IMR-90 (cell line): ENCODE results near the gene CEMIP2. TPM values are rescaled to one million over a fixed set of nuclear protein-coding genes. Genes with fewer than 3 reads are reported as not detected.

Experiments
- ATAC-seq: fragments of 200-7000 bp; cut with Tn5 transposase; 2 replicates; pipeline ENCODE4 v1.9.1; 2020; ENCODE audit warnings: low read depth, mild to moderate bottlenecking, moderate library complexity
- BruUV-seq: library from RNA; stranded (reverse); fragments of 400-500 nt; replicated peaks from 2 replicates; lab custom pipeline; 2021; lab: Mats Ljungman, UMichigan
- CTCF ChIA-PET: fragments of 300-600 bp; formaldehyde crosslinking; extraction: SDS; loops from one replicate; lab custom pipeline; 2021; ENCODE audit warnings: antibody characterized with exemption; lab: Yijun Ruan, JAX
- POLR2A ChIA-PET: fragments of 300-600 bp; sonication (Branson Sonifier 250); formaldehyde crosslinking; loops from one replicate; lab custom pipeline; 2022; ENCODE audit warnings: antibody characterized with exemption; ENCODE audit not compliant: unreplicated experiment; lab: Charles Lee
- DNase-seq: peaks from one replicate; pipeline ENCODE4 v3.0.0; 2013
- H2AFZ ChIP-seq: replicated peaks from 2 replicates; pipeline ENCODE3; 2013; ENCODE audit warnings: low read length, mild to moderate bottlenecking; ENCODE audit not compliant: poor library complexity
- H2AK5ac ChIP-seq: 2 replicates; pipeline ENCODE4 v1.6.1; 2013; ENCODE audit warnings: low read depth, low read length, inconsistent platforms
- H2AK9ac ChIP-seq: replicated peaks from 2 replicates; pipeline ENCODE3; 2013; ENCODE audit warnings: mild to moderate bottlenecking, low read depth, low read length, moderate library complexity; ENCODE audit not compliant: poor library complexity
- H2BK120ac ChIP-seq: 2 replicates; pipeline ENCODE4 v1.6.1; 2013; ENCODE audit warnings: low read depth, low read length, inconsistent platforms
- H2BK15ac ChIP-seq: 3 replicates; pipeline ENCODE4 v1.6.1; 2013; ENCODE audit warnings: low read depth, low read length, inconsistent platforms
- H2BK20ac ChIP-seq: 2 replicates; pipeline ENCODE4 v1.6.1; 2013; ENCODE audit warnings: low read depth, mild to moderate bottlenecking, inconsistent platforms, low read length, moderate library complexity
- H2BK5ac ChIP-seq: 2 replicates; pipeline ENCODE4 v1.6.1; 2013; ENCODE audit warnings: mild to moderate bottlenecking, low read depth, low read length, inconsistent platforms; ENCODE audit not compliant: poor library complexity, severe bottlenecking
- H3K14ac ChIP-seq: replicated peaks from 2 replicates; pipeline ENCODE4 v1.6.1; 2013; ENCODE audit warnings: low read depth, low read length, inconsistent platforms
- H3K18ac ChIP-seq: 2 replicates; pipeline ENCODE4 v1.6.1; 2013; ENCODE audit warnings: low read depth, low read length, control low read depth
- H3K23ac ChIP-seq: 2 replicates; pipeline ENCODE4 v1.6.1; 2013; ENCODE audit warnings: low read depth, low read length, inconsistent platforms
- H3K27ac ChIP-seq: 2 replicates; pipeline ENCODE4 v1.5.1; 2013; ENCODE audit warnings: mild to moderate bottlenecking, control low read depth, low read length; ENCODE audit not compliant: insufficient read depth
- H3K27me3 ChIP-seq: 2 replicates; pipeline ENCODE4 v1.6.1; 2013; ENCODE audit warnings: low read length; ENCODE audit not compliant: control insufficient read depth, insufficient read depth
- H3K36me3 ChIP-seq: 2 replicates; pipeline ENCODE4 v1.6.1; 2013; ENCODE audit warnings: low read length, mixed read lengths; ENCODE audit not compliant: control insufficient read depth, insufficient read depth
- H3K4ac ChIP-seq: 2 replicates; pipeline ENCODE4 v1.6.1; 2013; ENCODE audit warnings: low read depth, low read length, inconsistent platforms
- H3K4me1 ChIP-seq: 2 replicates; pipeline ENCODE4 v1.6.1; 2013; ENCODE audit warnings: low read length, mixed read lengths; ENCODE audit not compliant: control insufficient read depth, insufficient read depth
- H3K4me2 ChIP-seq: 2 replicates; pipeline ENCODE4 v1.6.1; 2013; ENCODE audit warnings: low read depth, mild to moderate bottlenecking, control low read depth, low read length, moderate library complexity
- H3K4me3 ChIP-seq: 2 replicates; pipeline ENCODE4 v1.5.1; 2013; ENCODE audit warnings: low read depth, mild to moderate bottlenecking, control low read depth, low read length, moderate library complexity; ENCODE audit not compliant: insufficient read depth
- H3K56ac ChIP-seq: 2 replicates; pipeline ENCODE4 v1.6.1; 2013; ENCODE audit warnings: low read length, inconsistent platforms; ENCODE audit not compliant: insufficient read depth; ENCODE audit errors: extremely low read depth
- H3K79me1 ChIP-seq, 2 experiments: 2 replicates each; pipeline ENCODE4 v1.6.1; 2013; ENCODE audit warnings: low read length in 2 of 2, inconsistent platforms in 1 of 2, low read depth in 1 of 2
- H3K9ac ChIP-seq: 2 replicates; pipeline ENCODE4 v1.6.1; 2013; ENCODE audit warnings: low read depth, low read length, control low read depth
- H3K9me1 ChIP-seq: 2 replicates; pipeline ENCODE4 v1.6.1; 2013; ENCODE audit warnings: low read length, inconsistent platforms; ENCODE audit not compliant: insufficient read depth
- H3K9me3 ChIP-seq: 2 replicates; pipeline ENCODE4 v1.6.1; 2013; ENCODE audit warnings: low read length; ENCODE audit not compliant: control insufficient read depth, insufficient read depth
- H4K20me1 ChIP-seq: 2 replicates; pipeline ENCODE4 v1.6.1; 2013; ENCODE audit warnings: low read length, inconsistent platforms; ENCODE audit not compliant: insufficient read depth
- H4K5ac ChIP-seq: 2 replicates; pipeline ENCODE4 v1.6.1; 2013; ENCODE audit warnings: mild to moderate bottlenecking, low read depth, low read length, control low read depth
- H4K8ac ChIP-seq, 2 experiments: 2 replicates each; pipeline ENCODE4 v1.6.1; 2013; ENCODE audit warnings: low read depth in 2 of 2, low read length in 2 of 2, control low read depth in 1 of 2, inconsistent platforms in 1 of 2
- H4K91ac ChIP-seq: 2 replicates; pipeline ENCODE4 v1.6.1; 2013; ENCODE audit warnings: low read depth, low read length, inconsistent platforms; ENCODE audit not compliant: insufficient read depth
- CEBPB ChIP-seq: IDR thresholded peaks from 2 replicates; pipeline ENCODE4 v1.6.1; 2012; ENCODE audit warnings: low read depth, low read length, improper control_type of control experiment
- CHD1 ChIP-seq: IDR thresholded peaks from 2 replicates; pipeline ENCODE4 v1.6.1; 2012; ENCODE audit warnings: low read depth, low read length, improper control_type of control experiment
- CTCF ChIP-seq: conservative IDR thresholded peaks from 2 replicates; pipeline ENCODE4 v1.5.1; 2012; ENCODE audit warnings: mild to moderate bottlenecking, low read depth, low read length, improper control_type of control experiment
- ELK1 ChIP-seq: fragments of 150-350 bp; IDR thresholded peaks from 2 replicates; pipeline ENCODE4 v1.6.1; 2016; ENCODE audit warnings: low read depth, mild to moderate bottlenecking, low read length, moderate library complexity, borderline replicate concordance
- FOS ChIP-seq: fragments of 150-350 bp; IDR thresholded peaks from 2 replicates; pipeline ENCODE4 v1.6.1; 2016; ENCODE audit warnings: low read depth, low read length
- MAFK ChIP-seq: IDR thresholded peaks from 2 replicates; pipeline ENCODE4 v1.6.1; 2012; ENCODE audit warnings: low read depth, low read length, improper control_type of control experiment
- MAZ ChIP-seq: IDR thresholded peaks from 2 replicates; pipeline ENCODE4 v1.6.1; 2012; ENCODE audit warnings: low read depth, mild to moderate bottlenecking, low read length, improper control_type of control experiment, moderate library complexity, borderline replicate concordance
- MXI1 ChIP-seq: IDR thresholded peaks from 2 replicates; pipeline ENCODE4 v1.6.1; 2012; ENCODE audit warnings: low read depth, mild to moderate bottlenecking, low read length, moderate library complexity, borderline replicate concordance
- NFE2L2 ChIP-seq: fragments of 150-350 bp; IDR thresholded peaks from 2 replicates; pipeline ENCODE4 v1.6.1; 2016; ENCODE audit warnings: low read depth, mild to moderate bottlenecking, low read length
- POLR2A ChIP-seq: IDR thresholded peaks from 2 replicates; pipeline ENCODE4 v1.6.1; 2012; ENCODE audit warnings: mild to moderate bottlenecking, low read depth, low read length
- RCOR1 ChIP-seq: IDR thresholded peaks from 2 replicates; pipeline ENCODE4 v1.6.1; 2012; ENCODE audit warnings: mild to moderate bottlenecking, low read length, improper control_type of control experiment; ENCODE audit not compliant: insufficient replicate concordance
- RFX5 ChIP-seq: IDR thresholded peaks from 2 replicates; pipeline ENCODE4 v1.8.0; 2012; ENCODE audit warnings: low read depth, mild to moderate bottlenecking, low read length, moderate library complexity
- SMC3 ChIP-seq: fragments of 150-350 bp; IDR thresholded peaks from 2 replicates; pipeline ENCODE4 v1.6.1; 2016; ENCODE audit warnings: low read depth, mild to moderate bottlenecking, antibody characterized with exemption, low read length, moderate library complexity
- USF2 ChIP-seq: fragments of 150-350 bp; IDR thresholded peaks from 2 replicates; pipeline ENCODE4 v1.6.1; 2017; ENCODE audit warnings: mild to moderate bottlenecking, antibody characterized with exemption, low read length, low read depth
- WGBS, 2 experiments: methylation state at CpG; one replicate each; pipeline versions ENCODE4 v1.1.5 to v1.1.7; 2013; ENCODE audit warnings: missing lambda C conversion rate in 2 of 2; ENCODE audit not compliant: insufficient read length in 1 of 2; ENCODE audit errors: extremely low coverage in 2 of 2; 5-methylcytosine and 5-hydroxymethylcytosine counted together
- dilution Hi-C: fragments of 300-500 bp; cut with HindIII; formaldehyde crosslinking; loops from one replicate; pipeline ENCODE4 v1.14.3; 2018; ENCODE audit warnings: low sequenced_read_pairs; ENCODE audit not compliant: unreplicated experiment
- in situ Hi-C: fragments of 300-500 bp; cut with MboI; formaldehyde crosslinking; loops from 3 replicates; pipeline ENCODE4 v1.14.3; 2019; ENCODE audit warnings: low sequenced_read_pairs, inconsistent platforms, mixed read lengths
- intact Hi-C: fragments of 100-400 bp; cut with micrococcal nuclease; formaldehyde crosslinking; loops from 2 replicates; pipeline ENCODE4 v1.10.0; 2022
- polyA plus RNA-seq, 3 experiments: library from polyadenylated mRNA; depleted of rRNA; stranded (reverse); fragments of >200 nt; gene quantifications; 2 replicates each; pipeline ENCODE4 v1.2.3, GENCODE V29; 2012; ENCODE audit warnings: low replicate concordance in 1 of 3
- total RNA-seq: library from RNA; depleted of rRNA; stranded (reverse); fragments of >200 nt; gene quantifications from 2 replicates; pipeline ENCODE4 v1.2.3, GENCODE V29; 2012

CEMIP2 gene
- total and polyA plus RNA-seq, 2 of the 4 experiments (the other 2 are of a cell fraction) = 65.2 to 67.4 TPM

GRCh38 chr9:71710856-71711255 is 57.5 kb downstream of the CEMIP2 start (continued):
- TF ChIP-seq CHD1 (no peak), SMC3 (no peak), FOS (no peak)

GRCh38 chr9:71710201-71710600 is 58.1 kb downstream of the CEMIP2 start:
- dilution Hi-C loops = no loop called here
- CTCF ChIA-PET = interaction anchor here (1.1 kb wide), 1 partner anchor 26 kb away, joined by 3 read pairs; no protein-coding TSS in a partner anchor
- BruUV-seq = no TSS peak
- TF ChIP-seq CEBPB (no peak), MAZ (no peak), POLR2A (no peak), MAFK (no peak), RCOR1 (no peak), FOS (no peak), USF2 (no peak), SMC3 (no peak), CTCF (no peak), RFX5 (no peak), MXI1 (no peak), CHD1 (no peak), ELK1 (no peak), NFE2L2 (no peak)

More at GRCh38 chr9:71710201-71710600, 58.1 kb downstream of the CEMIP2 start:
- no peak overlapping the region for H2AFZ ChIP-seq
- intact Hi-C loops (no loop called here), in situ Hi-C loops (no loop called here)
- H3K9me1 ChIP-seq = 0 out of 2 replicates have a peak, but pooled peaks cover 3% of the 10 kb centered on the region
- no peak overlapping the region for H3K23ac ChIP-seq
- peaks cover 0 to 5% of the 10 kb centered on the region in 2 experiments; a peak in 2 of 4 replicates for H3K79me1 ChIP-seq
- no peaks in the 10 kb centered on the region for H3K27me3 ChIP-seq
- WGBS, 2 experiments = 100% methylated on average over 2 of the region's 5 CpGs; no CpG with 5 or more reads in 1 of the 2 experiments
- H3K4me3 ChIP-seq = no peak overlapping the region
- ATAC-seq (no peak), DNase-seq (no peak)
- no peak overlapping the region for H2AK5ac ChIP-seq
- H4K5ac ChIP-seq = no peak overlapping the region
- H3K36me3 ChIP-seq = peaks cover 29% of the 10 kb centered on the region
- H4K91ac ChIP-seq = no peak overlapping the region
- H2BK20ac ChIP-seq = no peak overlapping the region
- no peak overlapping the region for H3K4ac ChIP-seq
- H3K14ac ChIP-seq = no peak overlapping the region
- H3K9ac ChIP-seq = no peak overlapping the region
- no peaks in the 10 kb centered on the region for H3K9me3 ChIP-seq
- H3K56ac ChIP-seq = no peak overlapping the region
- no peak overlapping the region for H3K4me2 ChIP-seq
- no peak overlapping the region for H4K8ac ChIP-seq
- no peak overlapping the region for H3K27ac ChIP-seq
- H2BK5ac ChIP-seq = no peak overlapping the region
- no peaks in the 10 kb centered on the region for H3K4me1 ChIP-seq
- no peak overlapping the region for H2AK9ac ChIP-seq
- POLR2A ChIA-PET = no interaction called here
- no peak overlapping the region for H2BK120ac ChIP-seq
- H4K20me1 ChIP-seq = no peaks in the 10 kb centered on the region
- H2BK15ac ChIP-seq = no peak overlapping the region
- no peak overlapping the region for H3K18ac ChIP-seq
